IMR-90 (cell line): ENCODE results near the gene TENT5A. TPM values are rescaled to one million over a fixed set of nuclear protein-coding genes. Genes with fewer than 3 reads are reported as not detected.

Experiments used
- ATAC-seq: fragments of 200-7000 bp; cut with Tn5 transposase; 2 replicates; pipeline ENCODE4 v1.9.1; 2020; ENCODE audit warnings: low read depth, mild to moderate bottlenecking, moderate library complexity
- BruUV-seq: library from RNA; stranded (reverse); fragments of 400-500 nt; replicated peaks from 2 replicates; lab custom pipeline; 2021; lab: Mats Ljungman, UMichigan
- CTCF ChIA-PET: fragments of 300-600 bp; formaldehyde crosslinking; extraction: SDS; loops from one replicate; lab custom pipeline; 2021; ENCODE audit warnings: antibody characterized with exemption; lab: Yijun Ruan, JAX
- POLR2A ChIA-PET: fragments of 300-600 bp; sonication (Branson Sonifier 250); formaldehyde crosslinking; loops from one replicate; lab custom pipeline; 2022; ENCODE audit warnings: antibody characterized with exemption; ENCODE audit not compliant: unreplicated experiment; lab: Charles Lee
- DNase-seq: peaks from one replicate; pipeline ENCODE4 v3.0.0; 2013
- H2AFZ ChIP-seq: replicated peaks from 2 replicates; pipeline ENCODE3; 2013; ENCODE audit warnings: low read length, mild to moderate bottlenecking; ENCODE audit not compliant: poor library complexity
- H2AK5ac ChIP-seq: 2 replicates; pipeline ENCODE4 v1.6.1; 2013; ENCODE audit warnings: low read depth, low read length, inconsistent platforms
- H2AK9ac ChIP-seq: replicated peaks from 2 replicates; pipeline ENCODE3; 2013; ENCODE audit warnings: mild to moderate bottlenecking, low read depth, low read length, moderate library complexity; ENCODE audit not compliant: poor library complexity
- H2BK120ac ChIP-seq: 2 replicates; pipeline ENCODE4 v1.6.1; 2013; ENCODE audit warnings: low read depth, low read length, inconsistent platforms
- H2BK15ac ChIP-seq: 3 replicates; pipeline ENCODE4 v1.6.1; 2013; ENCODE audit warnings: low read depth, low read length, inconsistent platforms
- H2BK20ac ChIP-seq: 2 replicates; pipeline ENCODE4 v1.6.1; 2013; ENCODE audit warnings: low read depth, mild to moderate bottlenecking, inconsistent platforms, low read length, moderate library complexity
- H2BK5ac ChIP-seq: 2 replicates; pipeline ENCODE4 v1.6.1; 2013; ENCODE audit warnings: mild to moderate bottlenecking, low read depth, low read length, inconsistent platforms; ENCODE audit not compliant: poor library complexity, severe bottlenecking
- H3K14ac ChIP-seq: replicated peaks from 2 replicates; pipeline ENCODE4 v1.6.1; 2013; ENCODE audit warnings: low read depth, low read length, inconsistent platforms
- H3K18ac ChIP-seq: 2 replicates; pipeline ENCODE4 v1.6.1; 2013; ENCODE audit warnings: low read depth, low read length, control low read depth
- H3K23ac ChIP-seq: 2 replicates; pipeline ENCODE4 v1.6.1; 2013; ENCODE audit warnings: low read depth, low read length, inconsistent platforms
- H3K27ac ChIP-seq: 2 replicates; pipeline ENCODE4 v1.5.1; 2013; ENCODE audit warnings: mild to moderate bottlenecking, control low read depth, low read length; ENCODE audit not compliant: insufficient read depth
- H3K27me3 ChIP-seq: 2 replicates; pipeline ENCODE4 v1.6.1; 2013; ENCODE audit warnings: low read length; ENCODE audit not compliant: control insufficient read depth, insufficient read depth
- H3K36me3 ChIP-seq: 2 replicates; pipeline ENCODE4 v1.6.1; 2013; ENCODE audit warnings: low read length, mixed read lengths; ENCODE audit not compliant: control insufficient read depth, insufficient read depth
- H3K4ac ChIP-seq: 2 replicates; pipeline ENCODE4 v1.6.1; 2013; ENCODE audit warnings: low read depth, low read length, inconsistent platforms
- H3K4me1 ChIP-seq: 2 replicates; pipeline ENCODE4 v1.6.1; 2013; ENCODE audit warnings: low read length, mixed read lengths; ENCODE audit not compliant: control insufficient read depth, insufficient read depth
- H3K4me2 ChIP-seq: 2 replicates; pipeline ENCODE4 v1.6.1; 2013; ENCODE audit warnings: low read depth, mild to moderate bottlenecking, control low read depth, low read length, moderate library complexity
- H3K4me3 ChIP-seq: 2 replicates; pipeline ENCODE4 v1.5.1; 2013; ENCODE audit warnings: low read depth, mild to moderate bottlenecking, control low read depth, low read length, moderate library complexity; ENCODE audit not compliant: insufficient read depth
- H3K56ac ChIP-seq: 2 replicates; pipeline ENCODE4 v1.6.1; 2013; ENCODE audit warnings: low read length, inconsistent platforms; ENCODE audit not compliant: insufficient read depth; ENCODE audit errors: extremely low read depth
- H3K79me1 ChIP-seq, 2 experiments: 2 replicates each; pipeline ENCODE4 v1.6.1; 2013; ENCODE audit warnings: low read length in 2 of 2, inconsistent platforms in 1 of 2, low read depth in 1 of 2
- H3K9ac ChIP-seq: 2 replicates; pipeline ENCODE4 v1.6.1; 2013; ENCODE audit warnings: low read depth, low read length, control low read depth
- H3K9me1 ChIP-seq: 2 replicates; pipeline ENCODE4 v1.6.1; 2013; ENCODE audit warnings: low read length, inconsistent platforms; ENCODE audit not compliant: insufficient read depth
- H3K9me3 ChIP-seq: 2 replicates; pipeline ENCODE4 v1.6.1; 2013; ENCODE audit warnings: low read length; ENCODE audit not compliant: control insufficient read depth, insufficient read depth
- H4K20me1 ChIP-seq: 2 replicates; pipeline ENCODE4 v1.6.1; 2013; ENCODE audit warnings: low read length, inconsistent platforms; ENCODE audit not compliant: insufficient read depth
- H4K5ac ChIP-seq: 2 replicates; pipeline ENCODE4 v1.6.1; 2013; ENCODE audit warnings: mild to moderate bottlenecking, low read depth, low read length, control low read depth
- H4K8ac ChIP-seq, 2 experiments: 2 replicates each; pipeline ENCODE4 v1.6.1; 2013; ENCODE audit warnings: low read depth in 2 of 2, low read length in 2 of 2, control low read depth in 1 of 2, inconsistent platforms in 1 of 2
- H4K91ac ChIP-seq: 2 replicates; pipeline ENCODE4 v1.6.1; 2013; ENCODE audit warnings: low read depth, low read length, inconsistent platforms; ENCODE audit not compliant: insufficient read depth
- BHLHE40 ChIP-seq: fragments of 150-350 bp; IDR thresholded peaks from 2 replicates; pipeline ENCODE4 v1.6.1; 2016; ENCODE audit warnings: mild to moderate bottlenecking, low read depth, low read length
- CTCF ChIP-seq: conservative IDR thresholded peaks from 2 replicates; pipeline ENCODE4 v1.5.1; 2012; ENCODE audit warnings: mild to moderate bottlenecking, low read depth, low read length, improper control_type of control experiment
- ELK1 ChIP-seq: fragments of 150-350 bp; IDR thresholded peaks from 2 replicates; pipeline ENCODE4 v1.6.1; 2016; ENCODE audit warnings: low read depth, mild to moderate bottlenecking, low read length, moderate library complexity, borderline replicate concordance
- MAZ ChIP-seq: IDR thresholded peaks from 2 replicates; pipeline ENCODE4 v1.6.1; 2012; ENCODE audit warnings: low read depth, mild to moderate bottlenecking, low read length, improper control_type of control experiment, moderate library complexity, borderline replicate concordance
- MXI1 ChIP-seq: IDR thresholded peaks from 2 replicates; pipeline ENCODE4 v1.6.1; 2012; ENCODE audit warnings: low read depth, mild to moderate bottlenecking, low read length, moderate library complexity, borderline replicate concordance
- NFE2L2 ChIP-seq: fragments of 150-350 bp; IDR thresholded peaks from 2 replicates; pipeline ENCODE4 v1.6.1; 2016; ENCODE audit warnings: low read depth, mild to moderate bottlenecking, low read length
- POLR2A ChIP-seq: IDR thresholded peaks from 2 replicates; pipeline ENCODE4 v1.6.1; 2012; ENCODE audit warnings: mild to moderate bottlenecking, low read depth, low read length
- RCOR1 ChIP-seq: IDR thresholded peaks from 2 replicates; pipeline ENCODE4 v1.6.1; 2012; ENCODE audit warnings: mild to moderate bottlenecking, low read length, improper control_type of control experiment; ENCODE audit not compliant: insufficient replicate concordance
- SMC3 ChIP-seq: fragments of 150-350 bp; IDR thresholded peaks from 2 replicates; pipeline ENCODE4 v1.6.1; 2016; ENCODE audit warnings: low read depth, mild to moderate bottlenecking, antibody characterized with exemption, low read length, moderate library complexity
- USF2 ChIP-seq: fragments of 150-350 bp; IDR thresholded peaks from 2 replicates; pipeline ENCODE4 v1.6.1; 2017; ENCODE audit warnings: mild to moderate bottlenecking, antibody characterized with exemption, low read length, low read depth
- WGBS, 2 experiments: methylation state at CpG; one replicate each; pipeline versions ENCODE4 v1.1.5 to v1.1.7; 2013; ENCODE audit warnings: missing lambda C conversion rate in 2 of 2; ENCODE audit not compliant: insufficient read length in 1 of 2; ENCODE audit errors: extremely low coverage in 2 of 2; 5-methylcytosine and 5-hydroxymethylcytosine counted together
- dilution Hi-C: fragments of 300-500 bp; cut with HindIII; formaldehyde crosslinking; loops from one replicate; pipeline ENCODE4 v1.14.3; 2018; ENCODE audit warnings: low sequenced_read_pairs; ENCODE audit not compliant: unreplicated experiment
- in situ Hi-C: fragments of 300-500 bp; cut with MboI; formaldehyde crosslinking; loops from 3 replicates; pipeline ENCODE4 v1.14.3; 2019; ENCODE audit warnings: low sequenced_read_pairs, inconsistent platforms, mixed read lengths
- intact Hi-C: fragments of 100-400 bp; cut with micrococcal nuclease; formaldehyde crosslinking; loops from 2 replicates; pipeline ENCODE4 v1.10.0; 2022
- polyA plus RNA-seq, 3 experiments: library from polyadenylated mRNA; depleted of rRNA; stranded (reverse); fragments of >200 nt; gene quantifications; 2 replicates each; pipeline ENCODE4 v1.2.3, GENCODE V29; 2012; ENCODE audit warnings: low replicate concordance in 1 of 3
- total RNA-seq: library from RNA; depleted of rRNA; stranded (reverse); fragments of >200 nt; gene quantifications from 2 replicates; pipeline ENCODE4 v1.2.3, GENCODE V29; 2012

TENT5A gene
- total and polyA plus RNA-seq, 2 of the 4 experiments (the other 2 are of a cell fraction): 3.5 to 10.8 TPM

GRCh38 chr6:81734500-81735150 is 17.9 kb downstream of the TENT5A start:
- no peak overlapping the region for H2AFZ ChIP-seq
- H3K9me1 ChIP-seq: no peaks in the 10 kb centered on the region; the same call in 1 of the 2 replicates
- H2BK5ac ChIP-seq: no peak overlapping the region
- no CpG with 5 or more reads among the region's 2 CpGs for WGBS, 2 experiments
- H4K8ac ChIP-seq: no peak overlapping the region
- no peak for TF ChIP-seq MXI1
- no peak for TF ChIP-seq CTCF
- no peak for TF ChIP-seq RCOR1
- TF ChIP-seq NFE2L2: no peak
- TF ChIP-seq USF2: no peak
- no peak for TF ChIP-seq BHLHE40
- TF ChIP-seq SMC3: no peak
- TF ChIP-seq POLR2A: no peak
- no peak for TF ChIP-seq ELK1
- no peak for TF ChIP-seq MAZ
- no peaks in the 10 kb centered on the region for H3K27me3 ChIP-seq
- CTCF ChIA-PET: interaction anchor here (0.8 kb wide), 1 partner anchor 306 kb away, joined by 4 read pairs; no protein-coding TSS in a partner anchor
- H2BK20ac ChIP-seq: no peak overlapping the region
- no peaks in the 10 kb centered on the region for H3K36me3 ChIP-seq
- dilution Hi-C loops (no loop called here), intact Hi-C loops (no loop called here), in situ Hi-C loops (no loop called here)
- no peak overlapping the region for H3K56ac ChIP-seq
- H4K91ac ChIP-seq: no peak overlapping the region
- H3K4me1 ChIP-seq: 0 out of 2 replicates have a peak, but pooled peaks cover 1% of the 10 kb centered on the region
- no peaks in the 10 kb centered on the region for H3K79me1 ChIP-seq
- H3K4me2 ChIP-seq: no peak overlapping the region
- no peak overlapping the region for H2AK5ac ChIP-seq
- BruUV-seq: no TSS peak
- no peak overlapping the region for H3K14ac ChIP-seq
- no peak overlapping the region for H4K5ac ChIP-seq
- no peak overlapping the region for H3K9ac ChIP-seq
- no peak overlapping the region for H2AK9ac ChIP-seq
- no peak overlapping the region for H3K4me3 ChIP-seq
- H3K4ac ChIP-seq: no peak overlapping the region
- POLR2A ChIA-PET: no interaction called here
- ATAC-seq: no peak
- no peaks in the 10 kb centered on the region for H4K20me1 ChIP-seq
- H3K18ac ChIP-seq: no peak overlapping the region
- no peak overlapping the region for H3K23ac ChIP-seq
- DNase-seq: no peak
- H3K27ac ChIP-seq: no peak overlapping the region
- no peak overlapping the region for H2BK120ac ChIP-seq
- H2BK15ac ChIP-seq: no peak overlapping the region
- H3K9me3 ChIP-seq: no peaks in the 10 kb centered on the region
